ENCODE results near the gene NFKBIE. TPM values are rescaled to one million over a fixed set of nuclear protein-coding genes. Genes with fewer than 3 reads are reported as not detected.

NFKBIE gene
- total RNA-seq, 1 experiment from 2014 or later = 32.7 TPM

- H3K36me3 Mint-ChIP-seq (ENCODE audit: insufficient read depth, unreplicated experiment) = peaks cover 80% of the 10 kb centered on the region
- peak; percentile 85 for DNase-seq
- CTCF ChIA-PET = interaction anchor here (1.0 to 2.6 kb wide), 8 partner anchors 9 to 75 kb away, joined by 3 to 16 read pairs (median 7); partner anchors contain the start of genes AARS2, SLC29A1 and SLC35B2
- H3K4me3 Mint-ChIP-seq (ENCODE audit: low read depth, unreplicated experiment) = peak overlapping the region; percentile 88
- peak overlapping the region; percentile 99 for H3K27ac Mint-ChIP-seq (ENCODE audit: unreplicated experiment)
- peaks cover 49% of the 10 kb centered on the region for H3K4me1 Mint-ChIP-seq (ENCODE audit: low read depth, unreplicated experiment)
- H3K27me3 Mint-ChIP-seq (ENCODE audit: unreplicated experiment) = no peaks in the 10 kb centered on the region
- BruUV-seq (replicated peaks) = no TSS peak
- no peaks in the 10 kb centered on the region for H3K9me3 Mint-ChIP-seq (ENCODE audit: low read depth, unreplicated experiment)
- TF ChIP-seq, protein P1, sequence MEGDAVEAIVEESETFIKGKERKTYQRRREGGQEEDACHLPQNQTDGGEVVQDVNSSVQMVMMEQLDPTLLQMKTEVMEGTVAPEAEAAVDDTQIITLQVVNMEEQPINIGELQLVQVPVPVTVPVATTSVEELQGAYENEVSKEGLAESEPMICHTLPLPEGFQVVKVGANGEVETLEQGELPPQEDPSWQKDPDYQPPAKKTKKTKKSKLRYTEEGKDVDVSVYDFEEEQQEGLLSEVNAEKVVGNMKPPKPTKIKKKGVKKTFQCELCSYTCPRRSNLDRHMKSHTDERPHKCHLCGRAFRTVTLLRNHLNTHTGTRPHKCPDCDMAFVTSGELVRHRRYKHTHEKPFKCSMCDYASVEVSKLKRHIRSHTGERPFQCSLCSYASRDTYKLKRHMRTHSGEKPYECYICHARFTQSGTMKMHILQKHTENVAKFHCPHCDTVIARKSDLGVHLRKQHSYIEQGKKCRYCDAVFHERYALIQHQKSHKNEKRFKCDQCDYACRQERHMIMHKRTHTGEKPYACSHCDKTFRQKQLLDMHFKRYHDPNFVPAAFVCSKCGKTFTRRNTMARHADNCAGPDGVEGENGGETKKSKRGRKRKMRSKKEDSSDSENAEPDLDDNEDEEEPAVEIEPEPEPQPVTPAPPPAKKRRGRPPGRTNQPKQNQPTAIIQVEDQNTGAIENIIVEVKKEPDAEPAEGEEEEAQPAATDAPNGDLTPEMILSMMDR (IDR thresholded peaks at IDR 0.05; ENCODE audit: unreplicated experiment) = no peak
- intact Hi-C loops (cut with micrococcal nuclease; ENCODE audit: unreplicated experiment) = no loop called here
Measured at GRCh38 chr6:44247338-44248302, 17.7 kb downstream of the NFKBIE start.

GRCh38 chr6:44246663-44247337, 18.6 kb downstream of the NFKBIE start, which contains the start of gene HSP90AB1:
HSP90AB1 (plus strand) TSS chr6:44247101; CDS start chr6:44248630, 1,529 bp downstream.
- TF ChIP-seq, protein P1 (IDR thresholded peaks at IDR 0.05; ENCODE audit: unreplicated experiment) = no peak
- intact Hi-C loops (cut with micrococcal nuclease; ENCODE audit: unreplicated experiment) = no loop called here
- CTCF ChIA-PET = interaction anchor here (0.6 to 2.6 kb wide), 9 partner anchors 9 to 125 kb away, joined by 3 to 16 read pairs (median 6); partner anchors contain the start of genes AARS2, SLC29A1 and SLC35B2
- Mint-ChIP-seq H3K4me3 (ENCODE audit: low read depth, unreplicated experiment) (peak within 1 kb of the TSS; percentile 88), H3K27me3 (ENCODE audit: unreplicated experiment) (no peaks in the 10 kb centered on the region), H3K4me1 (ENCODE audit: low read depth, unreplicated experiment) (peaks cover 42% of the 10 kb centered on the region), H3K9me3 (ENCODE audit: low read depth, unreplicated experiment) (no peaks in the 10 kb centered on the region), H3K36me3 (ENCODE audit: insufficient read depth, unreplicated experiment) (peaks cover 72% of the 10 kb centered on the region), H3K27ac (ENCODE audit: unreplicated experiment) (peak within 1 kb of the TSS; percentile 99)
- no TSS peak for BruUV-seq (replicated peaks)
- DNase-seq = peak; percentile 98

DNA sequence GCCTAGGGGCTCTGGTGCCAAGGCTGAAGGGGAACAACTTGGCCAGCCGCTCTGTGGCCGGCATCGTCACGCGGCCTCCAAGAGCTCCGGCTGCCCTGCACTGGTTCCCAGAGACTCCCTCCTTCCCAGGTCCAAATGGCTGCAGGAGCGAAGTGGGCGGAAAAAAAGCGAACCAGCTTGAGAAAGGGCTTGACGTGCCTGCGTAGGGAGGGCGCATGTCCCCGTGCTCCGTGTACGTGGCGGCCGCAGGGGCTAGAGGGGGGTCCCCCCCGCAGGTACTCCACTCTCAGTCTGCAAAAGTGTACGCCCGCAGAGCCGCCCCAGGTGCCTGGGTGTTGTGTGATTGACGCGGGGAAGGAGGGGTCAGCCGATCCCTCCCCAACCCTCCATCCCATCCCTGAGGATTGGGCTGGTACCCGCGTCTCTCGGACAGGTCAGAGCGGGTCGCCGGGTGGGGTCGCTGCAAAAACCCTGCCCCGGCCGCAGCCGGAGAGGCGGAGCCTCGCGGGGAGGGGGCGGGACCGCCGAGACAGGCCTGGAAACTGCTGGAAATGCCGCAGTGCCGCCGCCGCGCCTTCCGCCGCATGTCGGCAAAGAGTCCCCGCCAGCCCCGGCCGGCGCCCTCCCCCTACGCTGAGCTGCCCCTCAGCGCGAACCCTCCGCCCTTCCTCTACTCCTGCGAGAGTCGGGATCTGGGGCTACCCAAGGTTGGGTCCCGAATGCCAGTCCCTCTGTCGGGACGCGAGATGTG, 19.3 kb downstream of the NFKBIE start:
- H3K4me3 Mint-ChIP-seq (ENCODE audit: low read depth, unreplicated experiment) = peak overlapping the region; percentile 88
- no TSS peak for BruUV-seq (replicated peaks)
- DNase-seq = peak; percentile 97
- TF ChIP-seq, protein P1 (IDR thresholded peaks at IDR 0.05; ENCODE audit: unreplicated experiment) = peak; percentile 34
- H3K27ac Mint-ChIP-seq (ENCODE audit: unreplicated experiment) = peak overlapping the region; percentile 99
- CTCF ChIA-PET = interaction anchor here (0.6 to 2.6 kb wide), 8 partner anchors 9 to 124 kb away, joined by 3 to 16 read pairs (median 7); partner anchors contain the start of genes AARS2, SLC29A1 and SLC35B2
- peaks cover 65% of the 10 kb centered on the region for H3K36me3 Mint-ChIP-seq (ENCODE audit: insufficient read depth, unreplicated experiment)
- no peaks in the 10 kb centered on the region for H3K27me3 Mint-ChIP-seq (ENCODE audit: unreplicated experiment)
- intact Hi-C loops (cut with micrococcal nuclease; ENCODE audit: unreplicated experiment) = no loop called here
- H3K9me3 Mint-ChIP-seq (ENCODE audit: low read depth, unreplicated experiment) = no peaks in the 10 kb centered on the region
- peaks cover 37% of the 10 kb centered on the region for H3K4me1 Mint-ChIP-seq (ENCODE audit: low read depth, unreplicated experiment)
